Ectodermal cell (in vitro differentiated cells): ENCODE results near the gene GFRA4.

Source experiments
- H3K27ac ChIP-seq: 2 replicates; pipeline ENCODE4 v1.7.0; 2013; ENCODE audit warnings: mild to moderate bottlenecking, low read depth, low read length; ENCODE audit not compliant: insufficient read depth, poor library complexity, severe bottlenecking
- H3K27me3 ChIP-seq: 2 replicates; pipeline ENCODE4 v1.7.0; 2013; ENCODE audit warnings: mild to moderate bottlenecking, low read length; ENCODE audit not compliant: insufficient read depth, control insufficient read depth, poor library complexity, severe bottlenecking
- H3K36me3 ChIP-seq: one replicate; pipeline ENCODE4 v1.7.0; 2013; ENCODE audit warnings: low read length; ENCODE audit not compliant: control insufficient read depth, insufficient read depth
- H3K4me1 ChIP-seq: one replicate; pipeline ENCODE4 v1.7.0; 2013; ENCODE audit warnings: low read length; ENCODE audit not compliant: control insufficient read depth, insufficient read depth
- H3K4me3 ChIP-seq: 2 replicates; pipeline ENCODE4 v1.7.0; 2013; ENCODE audit warnings: low read depth, low read length, control low read depth; ENCODE audit not compliant: insufficient read depth
- H3K9me3 ChIP-seq: 2 replicates; pipeline ENCODE4 v1.7.0; 2013; ENCODE audit warnings: mild to moderate bottlenecking, low read length, moderate library complexity; ENCODE audit not compliant: control insufficient read depth
- WGBS, 2 experiments: methylation state at CpG; one replicate each; pipeline ENCODE4 v1.1.7; 2013; ENCODE audit warnings: missing lambda C conversion rate in 2 of 2; 5-methylcytosine and 5-hydroxymethylcytosine counted together

Gene GFRA4

DNA sequence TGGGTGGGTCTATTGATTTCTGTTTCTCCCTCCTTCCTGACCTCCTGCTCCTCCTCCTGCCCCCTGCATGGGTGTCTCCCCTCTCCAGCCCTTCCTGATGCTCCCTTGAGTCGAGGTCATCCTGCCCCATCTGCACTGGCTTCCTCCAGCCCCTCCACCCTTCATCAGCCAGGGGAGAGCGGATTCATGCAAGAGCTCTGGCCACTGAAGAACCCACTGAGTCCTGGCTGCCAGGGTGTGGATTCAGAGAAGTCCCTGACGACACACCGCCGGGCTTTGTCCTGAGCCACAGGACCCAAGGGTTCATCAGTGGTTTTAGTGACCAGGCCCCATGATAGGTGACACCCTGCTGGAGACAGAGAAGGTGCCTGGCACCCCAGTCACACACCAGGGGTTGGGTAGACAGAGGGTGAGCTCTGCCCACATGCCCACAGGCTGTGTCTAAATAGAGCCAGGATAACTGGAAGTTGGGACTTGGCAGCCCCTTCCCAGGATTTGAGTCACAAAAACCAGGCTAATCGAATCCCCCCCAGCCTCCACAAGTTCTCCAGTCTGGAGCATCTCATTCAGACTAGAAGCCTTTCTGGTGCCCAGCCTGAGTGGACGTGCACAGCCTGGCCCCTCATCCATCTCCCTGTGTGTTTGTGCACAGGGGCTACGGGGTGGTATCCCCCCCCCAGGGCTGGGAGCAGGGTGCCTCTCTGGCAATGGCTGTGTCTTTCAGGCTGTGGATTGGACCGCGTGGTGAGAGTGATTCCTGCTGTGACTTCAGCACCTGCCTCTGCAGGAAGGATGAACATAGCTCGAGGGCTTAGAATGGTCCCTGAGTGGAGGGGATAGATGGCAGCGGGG, 1.2 kb downstream of the GFRA4 start:
- Histone ChIP-seq H3K27me3 (peaks cover 44% of the 10 kb centered on the region), H3K9me3 (no peaks in the 10 kb centered on the region), H3K4me3 (no peak overlapping the region), H3K27ac (no peak overlapping the region), H3K36me3 (no peaks in the 10 kb centered on the region), H3K4me1 (peaks cover 8% of the 10 kb centered on the region)
- 80 to 81% methylated on average over 12 of the region's 12 CpGs for WGBS, 2 experiments

DNA sequence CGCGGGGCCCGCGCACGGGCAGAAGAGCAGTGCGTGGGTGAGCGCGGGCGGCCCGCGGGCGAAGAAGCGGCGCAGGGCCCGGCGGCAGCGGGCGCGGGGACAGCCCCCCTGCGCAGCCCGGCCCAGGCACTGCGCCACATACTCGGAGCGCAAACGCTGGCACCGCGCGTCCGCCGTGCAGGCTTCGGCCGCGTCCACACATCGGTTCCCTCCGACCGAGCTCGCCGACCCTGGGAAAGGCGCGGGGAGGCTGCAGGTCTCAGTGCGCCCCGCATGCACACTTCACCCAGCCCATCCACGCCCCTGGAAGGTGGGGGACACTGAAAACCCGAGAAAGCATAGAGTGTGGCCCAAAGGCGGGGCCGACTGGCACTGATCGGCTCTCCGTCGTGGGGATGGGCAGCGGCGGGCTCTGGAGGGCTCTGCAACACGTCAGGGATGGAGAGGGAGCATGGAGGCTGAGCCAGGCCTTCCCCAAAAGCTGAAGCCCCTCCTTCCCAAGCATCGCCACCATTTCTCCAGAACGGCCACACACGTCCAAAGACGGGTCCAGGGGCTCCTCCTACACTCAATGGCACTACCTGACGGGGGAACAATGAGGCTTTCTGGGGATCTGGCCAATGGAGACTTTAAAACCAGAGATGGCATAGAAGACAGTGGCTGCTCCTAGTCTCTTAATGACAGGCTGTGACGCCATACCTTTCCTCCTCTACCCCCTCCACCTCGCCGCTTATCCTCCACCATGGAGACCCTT, 2.0 kb downstream of the GFRA4 start:
- H3K4me3 ChIP-seq = no peak overlapping the region
- H3K36me3 ChIP-seq = no peaks in the 10 kb centered on the region
- no peak overlapping the region for H3K27ac ChIP-seq
- no peaks in the 10 kb centered on the region for H3K9me3 ChIP-seq
- peaks cover 44% of the 10 kb centered on the region for H3K27me3 ChIP-seq
- peaks cover 8% of the 10 kb centered on the region for H3K4me1 ChIP-seq
- 32 to 35% methylated on average over 60 of the region's 60 CpGs for WGBS, 2 experiments

DNA sequence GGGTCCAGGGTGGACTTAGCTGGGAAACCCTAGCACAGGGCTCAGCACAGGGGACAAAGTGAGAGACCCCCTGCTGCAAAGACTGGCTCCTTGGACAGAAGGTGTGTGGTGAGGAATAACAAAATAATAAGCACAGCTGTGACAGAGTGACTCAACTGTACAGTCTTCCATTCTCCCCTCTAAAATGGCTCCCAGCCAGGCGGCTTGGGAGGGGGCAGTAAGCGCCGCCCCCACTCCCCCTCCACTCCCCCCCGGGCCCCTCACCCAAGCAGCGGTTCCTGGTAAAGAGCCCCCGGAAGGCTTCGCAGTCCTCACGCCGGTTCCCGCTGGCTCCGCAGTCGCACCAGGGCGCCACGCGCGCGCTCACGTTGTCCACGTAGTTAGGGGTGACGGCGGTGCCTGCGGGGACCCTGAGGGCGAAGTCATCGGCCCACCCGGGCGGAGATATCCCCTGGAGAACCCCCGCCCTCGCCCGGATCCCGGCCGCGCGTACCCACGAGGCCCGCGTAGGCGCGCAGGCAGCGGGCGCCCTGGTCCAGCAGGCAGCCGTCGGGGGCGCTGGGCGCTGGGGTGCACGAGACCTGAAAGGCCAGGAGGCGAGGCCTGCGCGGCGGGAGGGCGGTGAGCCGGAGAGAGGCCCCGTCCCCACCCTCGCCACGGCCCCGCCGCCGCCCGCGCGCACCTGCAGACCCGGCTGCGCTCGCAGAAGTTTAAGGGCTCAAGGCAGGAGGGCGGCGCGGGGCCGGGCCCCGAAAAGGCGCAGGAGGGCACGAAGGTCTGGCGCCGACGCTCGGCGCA, 2.7 kb downstream of the GFRA4 start:
- Histone ChIP-seq H3K4me3 (peak overlapping the region; percentile 23), H3K36me3 (no peaks in the 10 kb centered on the region), H3K4me1 (peaks cover 8% of the 10 kb centered on the region), H3K27me3 (peaks cover 44% of the 10 kb centered on the region), H3K9me3 (no peaks in the 10 kb centered on the region), H3K27ac (no peak overlapping the region)
- 22 to 24% methylated on average over 74 to 75 of the region's 75 CpGs for WGBS, 2 experiments

GRCh38 chr20:3659492-3660261, 3.5 kb downstream of the GFRA4 start:
- H3K27ac ChIP-seq = no peak overlapping the region
- no peaks in the 10 kb centered on the region for H3K36me3 ChIP-seq
- H3K9me3 ChIP-seq = no peaks in the 10 kb centered on the region
- H3K4me3 ChIP-seq = no peak overlapping the region
- peaks cover 8% of the 10 kb centered on the region for H3K4me1 ChIP-seq
- 83 to 85% methylated on average over 12 of the region's 12 CpGs for WGBS, 2 experiments
- H3K27me3 ChIP-seq = peaks cover 44% of the 10 kb centered on the region

DNA sequence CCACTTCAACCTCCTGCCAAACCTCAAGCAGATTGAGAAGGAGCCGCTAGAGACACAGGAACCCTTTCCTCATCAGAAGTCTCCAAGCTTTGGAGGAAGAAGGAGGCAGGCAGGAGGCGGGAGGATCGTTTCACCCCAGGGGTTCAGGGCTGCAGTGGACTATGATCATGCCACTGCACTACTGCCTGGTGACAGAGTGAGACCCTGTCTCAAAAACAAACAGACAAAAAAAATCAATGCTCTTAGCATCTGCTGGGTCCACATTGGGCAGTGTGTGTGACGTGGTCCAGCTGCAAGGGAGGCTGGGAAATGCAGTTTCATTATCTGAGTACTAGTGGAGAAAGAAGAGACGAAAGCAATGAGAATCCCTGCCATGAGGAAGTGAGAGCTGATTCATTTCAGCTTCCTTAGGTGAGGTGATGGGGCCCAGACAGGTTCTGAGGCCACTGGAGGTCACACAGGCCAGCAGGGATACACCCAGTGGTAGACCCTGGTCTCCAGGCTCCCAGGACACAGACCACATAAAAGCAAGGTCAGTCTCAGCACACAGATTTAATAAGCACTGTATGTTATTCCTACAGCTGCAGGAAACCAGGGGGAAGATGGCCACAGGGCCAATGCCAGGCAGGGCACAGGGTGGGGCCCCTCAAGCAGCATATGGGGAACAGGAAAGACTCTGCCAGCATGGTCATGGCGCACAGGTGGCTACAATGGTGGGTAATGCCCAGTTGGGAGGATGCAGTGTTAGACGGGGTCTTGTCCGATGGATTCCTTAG, 4.3 kb downstream of the GFRA4 start:
- Histone ChIP-seq H3K36me3 (no peaks in the 10 kb centered on the region), H3K4me3 (no peak overlapping the region), H3K27ac (no peak overlapping the region), H3K27me3 (peaks cover 44% of the 10 kb centered on the region), H3K4me1 (peaks cover 8% of the 10 kb centered on the region), H3K9me3 (no peaks in the 10 kb centered on the region)
- WGBS, 2 experiments = 87 to 89% methylated on average over 8 of the region's 8 CpGs

DNA sequence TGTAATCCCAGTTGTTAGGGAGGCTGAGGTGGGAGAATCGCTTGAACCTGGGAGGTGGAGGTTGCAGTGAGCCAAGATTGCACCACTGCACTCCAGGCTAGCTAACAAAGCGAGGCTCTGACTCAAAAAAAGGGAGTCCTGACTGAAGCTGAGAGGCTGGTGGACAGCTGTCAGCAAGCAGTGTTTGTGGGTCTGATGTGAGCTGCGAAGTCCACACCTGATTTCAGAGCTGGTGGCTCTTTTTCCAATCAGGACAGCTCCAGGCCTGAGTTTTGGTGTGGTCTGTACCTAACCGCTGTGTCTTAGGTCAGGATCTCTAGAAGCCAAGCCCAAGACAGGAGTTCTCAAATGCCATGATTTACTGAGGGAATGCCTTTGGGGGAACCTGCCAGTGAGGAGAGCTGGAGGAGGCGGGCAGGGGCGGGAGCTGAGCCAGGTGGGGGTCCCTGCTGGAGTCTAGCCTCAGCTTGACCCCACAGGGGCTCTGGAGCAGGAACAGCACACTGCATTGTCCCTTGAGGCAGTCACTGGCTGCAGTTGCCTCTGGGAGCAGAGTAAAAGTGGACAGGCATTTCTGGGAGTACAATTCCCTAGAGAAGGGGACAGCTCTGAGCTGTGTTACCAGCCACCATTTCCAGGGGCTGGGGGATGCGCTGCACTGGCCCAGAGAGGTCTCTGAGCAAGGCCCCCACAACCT, 5.0 kb downstream of the GFRA4 start:
- no peaks in the 10 kb centered on the region for H3K9me3 ChIP-seq
- 91 to 92% methylated on average over 7 of the region's 7 CpGs for WGBS, 2 experiments
- no peak overlapping the region for H3K27ac ChIP-seq
- H3K27me3 ChIP-seq = peaks cover 40% of the 10 kb centered on the region
- no peak overlapping the region for H3K4me3 ChIP-seq
- H3K36me3 ChIP-seq = no peaks in the 10 kb centered on the region
- peaks cover 8% of the 10 kb centered on the region for H3K4me1 ChIP-seq

GRCh38 chr20:3655131-3655405, 8.1 kb downstream of the GFRA4 start:
- no peaks in the 10 kb centered on the region for H3K36me3 ChIP-seq
- WGBS, 2 experiments = 93 to 94% methylated on average over 4 of the region's 4 CpGs
- no peaks in the 10 kb centered on the region for H3K9me3 ChIP-seq
- peaks cover 8% of the 10 kb centered on the region for H3K4me1 ChIP-seq
- no peak overlapping the region for H3K4me3 ChIP-seq
- no peak overlapping the region for H3K27ac ChIP-seq
- H3K27me3 ChIP-seq = peaks cover 9% of the 10 kb centered on the region

DNA sequence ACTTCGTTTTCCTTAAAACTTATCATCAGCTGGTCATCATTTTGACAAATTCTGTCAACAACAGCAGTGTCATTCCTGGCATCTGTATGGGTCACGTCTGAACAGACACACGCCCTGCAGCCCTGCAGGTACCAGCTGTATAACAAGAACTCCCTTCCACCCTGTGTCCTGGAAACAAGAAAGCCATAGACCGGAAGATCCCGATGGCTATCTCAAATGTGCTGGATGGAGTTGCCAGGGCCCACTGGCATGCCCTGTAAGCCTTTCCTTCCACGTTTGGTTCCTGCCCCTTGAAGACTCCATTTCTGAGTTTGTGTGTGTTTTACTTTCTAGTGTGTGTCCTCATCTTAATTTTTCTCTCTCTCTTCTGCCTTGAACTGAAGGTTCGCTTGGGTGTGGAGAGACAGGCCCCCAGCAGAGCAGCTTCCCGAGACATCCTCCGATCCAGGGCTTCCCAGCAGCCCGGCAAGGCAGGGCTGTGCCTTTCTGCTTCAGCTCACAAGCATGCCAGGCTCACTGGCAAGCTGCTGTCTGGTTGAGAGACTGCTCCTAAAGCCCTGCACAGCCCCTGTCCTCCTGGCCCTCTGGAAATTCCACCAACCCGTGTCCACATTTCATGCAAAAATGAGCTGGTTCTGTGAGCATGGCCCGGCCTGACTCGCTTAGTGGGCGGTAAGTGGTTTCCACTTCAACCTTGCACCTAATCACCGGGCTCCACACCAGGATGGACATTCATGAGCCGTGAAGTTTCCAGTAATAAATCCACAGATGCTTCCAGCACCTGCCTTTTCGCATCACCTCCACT, 8.7 kb downstream of the GFRA4 start:
- H3K4me1 ChIP-seq = peaks cover 8% of the 10 kb centered on the region
- H3K27ac ChIP-seq = no peak overlapping the region
- H3K9me3 ChIP-seq = no peaks in the 10 kb centered on the region
- no peak overlapping the region for H3K4me3 ChIP-seq
- peaks cover 4% of the 10 kb centered on the region for H3K27me3 ChIP-seq
- WGBS, 2 experiments = 87 to 90% methylated on average over 17 of the region's 17 CpGs
- no peaks in the 10 kb centered on the region for H3K36me3 ChIP-seq
